Vagina (tissue), 2 donors: ENCODE data around the gene GDPD2.

Experiments used
- CTCF ChIP-seq, 3 experiments: fragments of 450-650 bp in 2 of 3; fragments of 200-600 bp in 1 of 3; sonication (generic) in 1 of 3; IDR thresholded peaks; one replicate each; pipeline ENCODE4 v1.5.1; 2017 to 2019; ENCODE audit warnings: antibody characterized with exemption in 3 of 3, mild to moderate bottlenecking in 2 of 3, moderate library complexity in 2 of 3
- POLR2A ChIP-seq, 2 donors: fragments of 450-650 bp; IDR thresholded peaks; one replicate each; pipeline ENCODE4 v1.6.1; 2017; ENCODE audit warnings: antibody characterized with exemption in 2 of 2, mild to moderate bottlenecking in 2 of 2, moderate library complexity in 2 of 2

GRCh38 chrX:70432936-70433847 is 10.1 kb downstream of the GDPD2 start:
- TF ChIP-seq CTCF (IDR thresholded peaks at IDR 0.05) (no peak), POLR2A (IDR thresholded peaks at IDR 0.05) (no peak)
